Stimulated activated CD4-positive, alpha-beta T cell treated with anti-CD3 and anti-CD28 coated beads, Interleukin-1b, Interleukin-23, amount 100 ng/mL, for 1 hour (primary cell): ENCODE measurements around the gene ZNF620.
A peak's percentile ranks its signal among the peaks of the same experiment; 100 is the strongest.
"Not testable (repeated sequence)": the region's sequence is repeated elsewhere in the genome, so short reads cannot be mapped to it uniquely, and the experiment has no call there.

ENCODE experiments used
- DNase-seq, 2 donors: peaks; one replicate each; pipeline ENCODE4 v3.0.0-alpha.2; 2020; ENCODE audit warnings: low read depth in 2 of 2

The ZNF620 gene

DNA sequence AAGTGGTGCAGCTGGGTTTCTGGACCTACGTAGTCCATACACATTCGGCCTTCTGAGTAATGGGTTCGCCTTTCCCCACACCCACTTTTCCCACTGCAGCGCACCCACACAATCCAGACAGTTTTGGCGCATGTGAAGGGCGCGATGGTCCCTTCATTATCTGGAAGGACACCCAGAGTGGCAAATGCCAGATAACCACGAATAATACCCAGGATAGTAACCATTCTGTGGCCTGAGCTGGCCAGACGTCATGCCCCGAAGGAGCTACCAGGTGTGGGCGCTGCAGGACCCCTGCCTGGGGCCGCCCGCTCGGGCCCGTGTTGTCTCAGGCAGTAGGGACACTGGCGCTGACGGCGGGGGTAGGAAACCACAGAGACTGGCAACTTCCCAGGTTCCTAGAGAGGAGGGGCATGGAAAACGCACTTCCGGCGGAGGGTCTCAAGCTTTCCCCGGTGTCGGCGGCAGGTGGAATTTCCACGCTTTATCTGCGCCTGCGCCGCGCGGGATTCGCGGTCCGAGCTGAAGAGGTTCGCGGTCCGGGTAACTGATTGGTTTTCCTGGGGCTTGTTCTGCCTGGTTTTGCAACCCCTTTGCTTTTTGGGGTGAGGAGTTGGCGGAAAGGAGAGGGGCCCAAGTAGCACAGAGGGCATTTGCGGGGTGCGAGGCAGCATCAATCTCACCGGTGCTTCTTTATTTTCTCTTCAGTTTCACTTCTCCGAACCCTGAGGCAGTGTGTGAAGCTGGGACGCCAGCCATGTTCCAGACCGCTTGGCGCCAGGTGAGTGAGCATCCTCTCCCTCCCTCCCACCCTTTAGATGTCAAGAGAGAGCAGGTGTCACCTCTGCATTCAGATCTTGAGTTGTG lies at the start of gene ZNF620:
ZNF620 (plus strand) TSS at position 441 of the 864 bp plus-strand sequence; CDS start at position 755, 314 bp downstream.
- peak; percentile 14 to 17 for DNase-seq

- no peak for DNase-seq
Observed at GRCh38 chr3:40456279-40456939, 49.4 kb upstream of the ZNF620 start.

DNA sequence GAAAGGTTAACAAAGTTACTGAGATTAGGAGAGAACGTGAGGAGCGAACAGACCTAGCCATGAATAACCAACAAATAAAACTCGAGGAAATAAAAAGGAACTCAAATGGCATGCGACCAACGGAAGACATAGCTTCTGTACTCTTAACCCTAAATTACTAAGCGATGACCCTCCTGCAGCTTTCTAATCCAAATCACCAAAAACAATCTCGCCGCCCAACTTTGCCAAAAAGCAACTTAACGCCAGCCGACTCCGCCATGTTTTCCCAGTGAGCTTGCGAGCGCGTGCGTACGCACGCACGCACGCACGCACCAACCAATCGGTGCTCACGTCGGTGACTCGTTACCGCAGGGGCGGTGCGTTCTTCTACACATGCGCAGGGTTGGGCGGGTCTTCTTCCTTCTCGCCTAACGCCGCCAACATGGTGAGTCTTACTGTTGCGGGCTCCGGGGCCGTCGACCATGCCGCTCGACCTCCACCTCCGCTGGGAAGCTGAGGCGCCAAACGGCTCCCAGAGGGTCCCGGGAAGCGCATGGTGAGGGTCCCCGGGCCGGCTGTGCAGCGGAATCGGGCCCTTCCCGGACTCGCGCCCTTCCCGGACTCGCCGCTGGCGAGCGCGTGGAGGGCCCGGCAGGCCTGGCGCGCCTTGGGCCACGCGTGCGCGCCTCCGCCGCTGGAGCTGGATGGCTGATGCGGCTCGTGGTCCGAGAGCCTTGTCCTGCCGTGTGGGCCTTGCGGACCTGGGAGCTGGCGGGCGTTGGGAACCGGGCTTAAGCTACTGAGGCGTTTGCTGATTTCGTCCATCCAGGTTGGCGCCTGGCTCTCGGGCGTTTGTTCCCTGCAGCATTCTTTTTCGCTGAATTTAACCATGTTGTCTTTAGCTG lies 48.7 kb upstream of the ZNF620 start, which contains the start of gene RPL14:
RPL14 (plus strand) TSS at position 400 of the 884 bp plus-strand sequence; CDS start at position 533, 133 bp downstream.
- DNase-seq, result peak; percentile 81 to 87

GRCh38 chr3:40458473-40458872 lies 47.4 kb upstream of the ZNF620 start:
- DNase-seq, result no peak

DNA sequence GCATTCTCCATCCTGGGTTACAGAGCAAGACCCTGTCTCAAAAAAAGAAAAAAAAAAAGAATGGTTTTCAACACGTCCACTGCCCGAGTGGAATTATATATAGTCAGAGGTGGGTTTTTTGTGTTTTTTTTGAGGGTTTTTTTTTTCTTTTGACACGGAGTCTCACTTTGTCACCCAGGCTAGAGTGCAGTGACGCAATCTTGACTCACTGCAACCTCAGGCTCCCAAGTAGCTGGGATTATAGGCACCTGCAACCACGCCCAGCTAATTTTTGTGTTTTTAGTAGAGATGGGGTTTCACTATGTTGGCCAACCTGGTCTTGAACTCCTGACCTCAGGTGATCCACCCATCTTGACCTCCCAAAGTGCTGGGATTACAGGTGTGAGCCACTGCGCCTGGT lies 45.4 kb upstream of the ZNF620 start:
- not testable (repeated sequence) for DNase-seq

DNA sequence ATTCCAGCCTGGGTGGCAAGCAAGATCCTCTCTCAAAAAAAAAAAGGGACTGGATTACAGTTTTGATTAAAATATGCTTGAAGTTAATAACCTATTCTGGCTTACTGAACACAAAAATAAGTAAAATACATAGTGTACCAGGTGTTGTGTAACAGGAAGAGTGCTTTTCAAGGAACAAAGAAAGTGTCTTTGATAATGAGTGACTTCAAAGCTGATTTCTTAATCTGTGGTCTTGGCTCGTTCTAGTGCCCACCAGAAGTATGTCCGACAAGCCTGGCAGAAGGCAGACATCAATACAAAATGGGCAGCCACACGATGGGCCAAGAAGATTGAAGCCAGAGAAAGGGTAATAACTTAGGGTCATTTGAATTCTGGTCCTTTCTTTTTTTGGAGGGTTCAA lies 44.7 kb upstream of the ZNF620 start:
- DNase-seq, result no peak

DNA sequence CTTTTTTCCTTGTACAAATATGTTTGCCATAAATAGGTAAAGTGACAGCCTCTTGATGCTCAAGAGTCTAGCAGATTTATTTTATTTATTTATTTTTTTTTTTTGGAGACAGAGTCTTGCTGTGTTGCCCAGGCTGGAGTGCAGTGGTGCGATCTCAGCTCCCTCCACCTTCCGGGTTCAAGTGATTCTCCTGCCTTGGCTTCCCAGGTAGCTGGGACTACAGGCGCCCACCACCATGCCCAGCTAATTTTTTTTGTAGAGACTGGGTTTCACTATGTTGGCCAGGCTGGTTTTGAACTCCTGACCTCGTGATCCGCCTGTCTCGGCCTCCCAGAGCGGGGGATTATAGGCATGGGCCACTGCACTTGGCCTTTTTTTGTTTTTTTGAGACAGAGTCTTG lies 43.0 kb upstream of the ZNF620 start:
- not testable (repeated sequence) for DNase-seq

- no peak for DNase-seq
Observed at GRCh38 chr3:40463579-40463978, 42.3 kb upstream of the ZNF620 start.

GRCh38 chr3:40464339-40465110 lies 41.3 kb upstream of the ZNF620 start:
- no peak for DNase-seq

DNA sequence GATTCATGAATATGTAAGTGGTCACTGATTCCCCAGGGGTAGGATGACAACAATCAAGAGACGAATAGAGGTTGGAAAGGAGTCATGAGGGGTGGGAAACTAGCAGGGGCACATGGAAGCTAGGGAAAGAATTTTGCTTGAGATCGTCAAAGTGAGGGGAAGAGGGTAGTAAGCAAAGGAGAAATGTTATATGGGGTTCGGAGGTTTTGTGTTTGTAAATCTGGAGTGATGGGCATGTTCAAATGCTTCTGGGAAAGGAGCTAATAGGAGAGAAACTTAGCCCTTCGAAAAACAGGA lies 40.8 kb upstream of the ZNF620 start:
- DNase-seq, result no peak

- DNase-seq, result no peak
Observed at GRCh38 chr3:40465456-40465855, 40.4 kb upstream of the ZNF620 start.

DNA sequence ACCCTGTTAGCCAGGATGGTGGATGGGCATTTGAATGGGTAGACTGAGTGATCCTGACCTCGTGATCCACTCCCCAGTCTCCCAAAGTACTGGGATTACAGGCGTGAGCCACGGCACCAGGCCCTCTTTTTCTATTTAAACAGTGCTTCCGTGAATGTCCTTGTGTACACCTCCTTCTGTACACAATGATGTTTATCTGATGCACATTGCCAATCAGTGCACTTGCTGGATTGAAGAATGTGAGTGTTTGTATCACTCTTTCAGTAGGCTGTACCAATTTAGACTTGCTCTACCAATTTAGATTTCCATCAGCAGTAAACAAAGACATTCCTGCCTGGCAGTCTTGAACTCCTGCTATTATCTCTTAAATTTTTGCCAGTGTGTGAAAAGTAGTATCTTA lies 37.8 kb upstream of the ZNF620 start:
- no peak for DNase-seq

GRCh38 chr3:40470701-40471100 lies 35.1 kb upstream of the ZNF620 start:
- no peak for DNase-seq

DNA sequence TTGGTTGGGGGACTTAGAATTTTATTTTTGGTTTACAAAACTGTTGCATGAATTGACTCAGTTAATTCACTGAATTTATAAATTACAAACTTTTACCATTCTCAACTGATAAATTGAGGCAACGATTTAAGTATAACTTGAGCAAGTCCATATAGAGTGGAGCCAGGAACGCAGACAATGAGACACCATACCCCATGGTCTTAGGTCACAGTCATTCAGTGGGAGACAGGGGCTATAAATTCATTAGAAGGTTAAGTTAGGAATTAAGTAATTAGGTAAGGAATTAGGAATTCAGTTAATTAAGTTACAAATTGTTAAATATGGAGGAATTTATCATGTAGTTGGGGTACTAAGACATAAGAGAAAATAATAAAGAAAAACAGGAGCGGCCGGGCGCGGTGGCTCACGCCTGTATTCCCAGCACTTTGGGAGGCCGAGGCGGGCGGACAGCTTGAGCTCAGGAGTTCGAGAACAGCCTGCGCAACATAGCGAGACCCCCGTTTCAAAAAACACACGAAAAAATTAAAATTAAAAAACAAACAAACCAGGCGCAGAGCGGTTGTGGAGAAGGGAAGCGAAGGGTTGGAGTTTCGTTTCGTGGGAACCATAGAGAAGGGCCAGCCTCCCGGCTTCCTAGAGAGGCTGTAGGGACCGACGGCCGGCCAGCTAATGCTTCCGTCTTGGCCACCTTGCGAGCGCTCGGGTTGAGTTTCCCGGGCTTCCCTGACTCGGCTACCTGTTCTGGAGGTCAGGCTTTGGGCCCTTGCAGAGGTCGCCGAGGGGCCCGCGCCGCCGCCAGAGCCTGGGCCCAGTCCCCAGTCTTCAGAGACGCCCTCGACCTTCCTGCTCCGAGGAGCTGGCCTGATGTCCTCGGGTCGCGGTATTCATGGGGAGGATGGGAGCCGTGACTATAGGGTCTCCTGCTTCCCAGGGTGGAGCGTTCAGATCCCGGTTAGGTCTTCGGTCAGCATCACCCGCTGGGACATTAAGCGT lies 29.1 kb upstream of the ZNF620 start, which contains the start of gene ZNF619:
ZNF619 (plus strand) TSS at position 645 of the 993 bp plus-strand sequence. CDS start 858 bp downstream, outside the sequence.
- DNase-seq, result no peak

DNA sequence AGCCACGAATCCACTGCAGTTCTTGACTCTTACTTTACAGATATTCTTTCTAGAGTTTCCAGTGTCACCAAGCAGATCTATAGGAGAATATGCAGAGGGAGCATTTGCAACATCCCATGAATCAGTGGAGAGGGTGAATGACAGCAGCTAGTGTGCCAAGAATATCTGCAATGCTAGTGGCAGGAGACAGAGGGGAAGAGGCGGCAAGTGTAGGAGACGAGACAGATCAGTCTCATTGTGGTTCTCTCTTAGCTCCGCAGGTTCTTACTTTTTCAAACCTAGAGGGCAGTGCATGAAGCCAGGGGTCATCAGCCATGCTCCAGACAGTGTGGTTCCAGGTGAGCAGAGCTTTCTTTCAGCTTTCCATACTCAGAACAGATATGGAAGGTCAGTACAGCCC lies 28.2 kb upstream of the ZNF620 start:
- no peak for DNase-seq

DNA sequence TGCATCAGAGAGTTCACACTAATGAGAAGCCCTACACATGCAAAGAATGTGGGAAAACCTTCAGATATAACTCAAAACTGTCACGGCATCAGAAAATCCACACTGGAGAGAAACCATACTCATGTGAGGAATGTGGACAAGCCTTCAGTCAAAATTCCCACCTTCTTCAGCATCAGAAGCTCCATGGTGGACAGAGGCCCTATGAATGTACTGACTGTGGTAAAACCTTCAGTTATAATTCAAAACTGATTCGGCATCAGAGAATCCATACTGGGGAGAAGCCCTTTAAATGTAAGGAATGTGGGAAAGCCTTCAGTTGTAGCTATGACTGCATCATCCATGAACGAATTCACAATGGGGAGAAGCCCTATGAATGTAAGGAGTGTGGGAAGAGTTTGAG lies 18.7 kb upstream of the ZNF620 start:
- DNase-seq, result no peak

GRCh38 chr3:40490916-40491315 lies 14.9 kb upstream of the ZNF620 start:
- DNase-seq, result no peak

DNA sequence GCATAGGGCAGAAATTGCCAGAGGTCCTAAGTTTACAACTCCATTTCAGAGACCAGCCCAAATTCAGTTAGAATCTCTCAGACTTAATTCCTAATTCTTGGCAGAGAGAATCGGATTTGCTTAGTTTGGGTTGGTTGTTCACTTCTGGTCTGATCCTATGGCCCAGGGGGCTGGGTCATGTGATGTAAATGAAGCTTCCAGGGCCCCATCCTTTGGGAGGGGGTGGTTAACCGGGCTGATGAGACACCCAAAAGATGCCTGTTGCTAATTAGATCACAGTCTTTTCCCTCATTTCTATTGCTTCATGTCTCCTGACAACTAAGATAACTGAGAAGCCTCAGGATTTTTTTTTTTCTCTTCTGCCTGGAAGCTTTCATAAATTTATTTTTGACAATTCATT lies 11.1 kb upstream of the ZNF620 start:
- no peak for DNase-seq

- no peak for DNase-seq
Observed at GRCh38 chr3:40497288-40497687, 8.6 kb upstream of the ZNF620 start.

DNA sequence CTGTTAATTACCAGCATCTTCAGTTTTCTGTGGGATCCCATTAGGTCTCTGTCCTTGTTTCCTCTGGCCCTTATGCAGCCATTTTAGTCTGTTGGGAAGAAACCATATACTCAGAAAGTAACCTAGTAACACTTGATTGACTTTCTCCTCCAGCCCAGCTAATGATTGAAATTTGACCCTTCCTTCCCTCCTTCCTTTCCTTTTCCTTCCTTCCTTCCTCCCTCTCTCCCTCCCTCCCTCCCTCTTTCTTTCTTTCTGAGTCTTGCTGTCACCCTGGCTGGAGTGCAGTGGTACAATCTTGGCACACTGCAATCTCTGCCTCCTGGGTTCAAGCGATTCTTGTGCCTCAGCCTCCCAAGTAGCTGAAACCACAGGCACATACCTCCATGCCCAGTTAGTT lies 5.9 kb upstream of the ZNF620 start:
- DNase-seq, result no peak
